SIG-M5 (cell line): Measurements from ENCODE around the gene COA1.
"Not testable (repeated sequence)": the region's sequence is repeated elsewhere in the genome, so short reads cannot be mapped to it uniquely, and the experiment has no call there.

Experiments used
- DNase-seq: peaks from one replicate; lab custom pipeline; 2025; lab: John Stamatoyannopoulos, UW

The COA1 gene

DNA sequence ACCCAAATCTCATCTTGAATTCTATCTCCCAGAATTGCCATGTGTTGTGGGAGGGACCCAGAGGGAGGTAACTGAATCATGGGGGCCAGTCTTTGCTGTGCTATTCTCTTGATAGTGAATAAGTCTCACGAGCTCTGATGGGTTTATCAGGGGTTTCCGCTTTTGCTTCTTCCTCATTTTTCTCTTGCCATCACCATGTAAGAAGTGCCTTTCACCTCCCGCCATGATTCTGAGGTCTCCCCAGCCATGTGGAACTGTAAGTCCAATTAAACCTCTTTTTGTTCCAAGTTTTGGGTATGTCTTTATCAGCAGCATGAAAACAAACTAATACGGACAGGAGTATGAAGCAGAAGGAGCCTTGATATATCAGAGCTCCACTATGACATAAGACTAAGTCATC is 41.5 kb downstream of the COA1 start:
- DNase-seq = not testable (repeated sequence)

DNA sequence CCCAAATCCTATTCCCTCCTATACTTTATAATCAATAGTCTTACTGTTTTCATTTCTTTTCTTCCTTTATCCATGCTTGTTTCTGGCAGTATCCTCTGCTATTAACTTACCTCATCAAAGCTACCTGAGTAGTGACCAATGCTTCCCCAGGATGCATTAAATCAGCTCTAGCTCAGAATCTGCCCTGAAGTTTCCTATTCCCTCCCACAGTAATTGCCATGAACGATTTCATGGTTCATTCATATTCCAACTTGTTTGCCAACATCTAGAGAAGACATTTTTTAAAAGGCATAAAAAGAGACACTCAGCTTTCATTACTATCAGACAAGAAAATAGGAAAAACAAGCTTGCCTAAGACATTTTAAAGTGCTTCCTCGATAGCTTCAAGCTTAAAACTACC is 42.3 kb downstream of the COA1 start:
- no peak for DNase-seq

DNA sequence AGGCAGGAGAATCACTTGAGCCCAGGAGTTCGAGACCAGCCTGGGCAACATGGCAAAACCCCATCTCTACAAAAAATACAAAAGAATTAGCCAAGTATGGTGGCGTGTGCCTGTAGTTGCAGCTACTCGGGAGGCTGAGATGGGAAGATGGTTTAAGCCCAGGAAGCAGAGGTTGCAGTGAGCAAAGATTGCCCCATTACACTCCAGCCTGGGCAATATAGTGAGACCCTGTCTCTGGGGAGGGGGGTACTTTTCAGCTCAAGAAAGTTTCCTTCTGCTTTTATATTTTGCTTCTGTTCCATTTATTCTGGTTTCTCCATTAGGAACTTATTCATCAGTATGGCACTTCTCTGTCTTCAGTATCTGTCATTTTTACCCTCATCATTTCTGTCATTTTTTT is 48.6 kb downstream of the COA1 start:
- DNase-seq = no peak

DNA sequence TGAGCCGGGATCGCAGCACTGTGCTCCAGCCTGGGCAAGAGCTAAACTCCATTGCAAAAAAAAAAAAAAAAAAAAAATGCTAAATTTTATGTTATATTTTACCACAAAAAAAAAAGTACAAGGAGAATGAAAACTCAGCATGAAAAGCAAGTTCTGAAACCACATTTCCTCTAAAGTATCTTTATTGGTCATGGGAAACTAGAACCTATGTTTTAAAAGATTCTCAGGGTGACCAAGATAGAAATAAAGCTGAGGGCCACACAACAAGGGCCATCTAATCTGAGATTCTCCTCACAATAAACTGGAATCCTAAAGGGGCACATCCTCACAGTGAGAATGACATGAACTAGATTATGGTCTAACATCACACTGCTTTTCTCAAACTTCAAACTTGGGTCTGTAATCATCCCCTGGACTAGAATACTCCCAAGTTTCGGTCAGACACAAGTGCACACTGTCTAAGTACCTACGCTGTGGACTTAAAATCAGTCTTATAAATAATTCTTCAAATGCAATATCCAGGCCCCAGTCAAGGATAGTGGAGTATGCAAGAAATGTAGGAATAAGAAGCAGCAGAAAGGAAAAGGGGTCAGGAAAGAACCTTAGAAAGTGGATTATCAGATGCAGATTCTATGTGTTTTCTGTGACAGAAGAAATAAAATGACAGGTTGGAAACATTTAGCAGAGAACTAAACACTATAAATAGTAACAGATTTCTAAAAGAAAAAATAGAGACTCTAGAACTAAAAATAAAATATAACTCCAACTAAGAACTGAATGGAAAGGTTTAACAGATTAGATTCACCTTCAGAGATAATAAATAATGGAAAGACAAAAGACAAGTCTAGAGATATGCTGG is 49.9 kb downstream of the COA1 start:
- DNase-seq = no peak

DNA sequence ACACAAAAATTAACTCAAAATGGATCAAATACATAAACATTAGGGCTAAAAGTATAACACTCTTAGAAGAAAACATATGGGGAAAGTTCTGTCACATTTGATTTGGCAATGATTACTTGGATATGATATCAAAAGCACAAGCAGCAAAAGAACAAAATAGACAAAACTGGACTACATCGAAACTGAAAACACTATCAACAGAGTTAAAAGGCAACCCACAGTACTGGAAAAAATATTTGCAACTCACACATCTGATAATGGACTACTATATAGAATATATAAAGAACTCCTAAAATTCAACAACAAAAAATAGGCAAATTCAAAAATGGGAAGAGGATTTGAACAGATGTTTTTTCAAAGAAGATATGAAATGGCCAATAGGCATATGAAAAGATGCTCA is 51.0 kb downstream of the COA1 start:
- no peak for DNase-seq

DNA sequence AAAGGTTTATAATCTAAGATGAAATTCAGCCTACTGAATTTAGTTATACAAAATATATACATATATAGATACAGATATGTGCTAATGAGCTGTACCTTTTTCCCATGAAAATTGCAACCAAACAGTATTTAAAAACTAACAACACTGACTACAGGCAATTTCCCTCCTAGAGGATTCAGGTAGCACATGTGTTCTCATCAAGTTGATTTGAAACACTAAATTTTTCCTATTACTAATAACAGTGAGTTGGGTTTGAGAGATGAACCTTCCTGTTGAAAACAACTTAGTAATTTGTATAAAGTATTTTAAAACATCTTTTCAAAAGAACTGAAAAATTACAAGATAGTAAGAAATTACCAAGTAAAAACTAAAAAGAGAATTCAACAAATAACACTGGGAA is 51.5 kb downstream of the COA1 start:
- DNase-seq = no peak

DNA sequence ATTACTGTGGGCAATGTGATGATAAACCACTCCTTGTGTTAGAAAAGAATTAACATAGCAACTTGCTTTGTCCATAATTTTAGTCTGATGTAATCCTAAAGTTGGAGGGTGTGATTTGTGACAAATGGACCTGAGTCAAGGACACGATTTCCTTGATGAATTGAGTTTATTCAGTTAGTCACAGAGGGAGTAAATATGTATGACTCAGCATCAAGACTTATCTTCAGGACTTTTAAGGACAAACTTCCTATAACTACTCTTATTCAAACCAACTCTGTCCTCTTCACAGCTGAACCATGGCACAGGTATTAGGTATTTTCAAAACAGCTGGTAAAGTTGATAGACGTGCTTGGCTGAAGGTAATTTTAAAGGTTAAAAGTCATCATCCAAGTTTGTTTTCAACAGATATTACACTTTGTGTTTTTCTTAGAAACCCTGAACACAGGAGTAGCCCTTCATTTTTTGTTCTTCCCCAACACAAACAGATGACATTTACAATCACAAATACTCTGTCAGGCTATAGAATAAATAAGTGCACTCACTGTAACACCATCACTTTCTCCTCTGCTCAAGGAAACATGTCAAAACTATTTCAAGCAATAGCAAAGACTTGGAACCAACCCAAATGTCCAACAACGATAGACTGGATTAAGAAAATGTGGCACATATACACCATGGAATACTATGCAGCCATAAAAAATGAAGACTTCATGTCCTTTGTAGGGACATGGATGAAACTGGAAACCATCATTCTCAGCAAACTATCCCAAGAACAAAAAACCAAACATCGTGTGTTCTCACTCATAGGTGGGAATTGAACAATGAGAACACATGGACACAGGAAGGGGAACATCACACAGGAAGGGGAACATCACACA is 54.5 kb downstream of the COA1 start:
- DNase-seq = no peak

DNA sequence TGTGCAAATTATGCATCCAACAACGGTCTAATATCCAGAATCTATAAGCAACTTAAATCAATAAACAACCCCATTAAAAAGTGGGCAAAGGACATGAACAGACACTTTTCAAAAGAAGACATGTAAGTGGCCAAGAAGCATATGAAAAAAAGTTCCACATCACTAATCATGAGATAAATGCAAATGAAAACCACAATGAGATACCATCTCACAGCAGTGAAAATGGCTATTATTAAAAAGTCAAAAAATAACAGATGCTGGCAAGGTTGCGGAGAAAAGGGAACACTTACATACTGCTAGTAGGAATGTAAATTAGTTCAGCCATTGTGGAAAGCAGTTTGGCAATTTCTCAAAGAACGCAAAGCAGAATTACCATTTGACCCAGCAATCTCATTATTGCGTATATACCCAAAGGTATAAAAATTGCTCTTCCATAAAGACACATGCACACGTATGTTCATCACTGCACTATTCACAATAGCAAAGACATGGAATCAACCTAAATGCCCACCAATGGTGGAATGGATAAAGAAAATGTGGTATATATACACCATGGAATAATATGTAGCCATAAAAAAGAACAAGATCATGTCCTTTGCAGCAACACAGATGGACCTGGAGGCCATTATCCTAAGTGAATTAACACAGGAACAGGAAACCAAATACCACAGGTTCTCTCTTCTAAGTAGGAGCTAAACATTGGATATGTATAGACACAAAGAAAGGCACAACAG is 55.9 kb downstream of the COA1 start:
- not testable (repeated sequence) for DNase-seq

DNA sequence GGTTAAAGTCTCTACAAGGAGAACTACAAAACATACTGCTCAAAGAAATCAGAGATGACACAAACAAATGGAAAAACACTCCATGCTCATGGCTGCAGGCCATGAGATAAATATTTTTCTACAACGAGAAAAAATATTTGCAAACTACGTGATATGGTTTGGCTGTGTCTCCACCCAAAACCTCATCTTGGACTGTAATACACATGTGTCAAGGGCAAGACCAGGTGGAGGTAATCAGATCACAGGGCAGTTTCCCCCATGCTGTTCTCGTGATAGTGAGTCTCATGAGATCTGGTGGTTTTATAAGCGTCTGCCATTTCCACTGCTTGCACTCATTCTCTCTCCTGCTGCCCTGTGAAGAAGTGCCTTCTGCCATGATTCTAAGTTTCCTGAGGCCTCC is 57.8 kb downstream of the COA1 start:
- no peak for DNase-seq

DNA sequence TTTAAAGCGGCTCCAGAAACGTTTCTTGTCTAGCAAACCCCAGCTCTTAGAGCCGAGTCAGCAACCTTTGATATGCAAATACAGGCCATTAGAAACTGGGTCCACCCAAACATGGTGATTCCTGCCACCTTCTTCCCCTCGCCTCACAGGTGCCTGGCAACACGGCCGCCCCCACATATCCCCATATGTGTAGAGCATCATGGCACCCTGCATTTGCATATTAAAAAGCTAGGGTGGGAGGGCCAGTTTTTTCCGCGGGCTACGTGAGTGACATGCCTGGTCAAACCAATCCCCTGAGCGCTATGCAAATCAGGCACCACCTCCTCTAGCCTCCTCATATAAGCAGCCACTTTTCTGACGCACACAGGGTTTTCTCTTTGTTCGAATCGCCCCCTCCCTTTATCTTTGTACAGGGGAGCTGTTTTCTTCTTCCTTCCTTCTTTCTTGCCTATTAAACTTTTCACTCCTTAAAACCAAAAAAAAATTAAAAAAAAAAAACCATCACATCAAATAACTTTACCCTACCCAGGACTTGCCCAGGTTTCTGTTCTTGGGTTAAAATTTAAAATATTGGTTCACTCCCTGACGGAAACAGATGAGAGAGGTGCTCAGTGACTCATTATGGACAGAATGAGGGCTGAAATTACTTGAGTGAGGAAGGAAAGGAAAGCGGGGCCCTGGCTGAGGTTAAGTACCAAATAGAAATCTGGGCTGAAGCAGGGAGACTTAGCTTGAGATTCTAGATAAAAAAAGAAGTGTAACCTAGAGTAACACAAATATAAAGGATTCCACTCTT is 59.8 kb downstream of the COA1 start:
- DNase-seq = no peak

DNA sequence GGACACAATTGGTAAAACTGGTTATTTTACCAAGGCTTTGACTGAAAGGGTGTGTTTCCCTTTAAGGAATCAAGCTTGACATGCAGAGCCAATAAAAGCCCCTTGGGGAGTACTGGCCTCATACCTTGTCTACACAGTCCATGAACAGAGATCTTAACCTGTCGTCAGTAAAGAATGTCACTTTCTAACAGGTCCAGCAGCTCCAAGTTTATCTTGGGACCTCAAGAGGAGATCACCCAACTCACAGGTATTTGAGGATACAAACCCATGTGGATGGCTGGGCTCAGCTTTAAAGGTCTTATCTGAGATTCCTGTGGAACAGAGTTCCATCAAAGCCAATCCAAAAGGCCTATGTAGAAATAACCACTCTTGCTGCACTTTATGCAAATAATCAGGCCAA is 61.3 kb downstream of the COA1 start:
- no peak for DNase-seq

DNA sequence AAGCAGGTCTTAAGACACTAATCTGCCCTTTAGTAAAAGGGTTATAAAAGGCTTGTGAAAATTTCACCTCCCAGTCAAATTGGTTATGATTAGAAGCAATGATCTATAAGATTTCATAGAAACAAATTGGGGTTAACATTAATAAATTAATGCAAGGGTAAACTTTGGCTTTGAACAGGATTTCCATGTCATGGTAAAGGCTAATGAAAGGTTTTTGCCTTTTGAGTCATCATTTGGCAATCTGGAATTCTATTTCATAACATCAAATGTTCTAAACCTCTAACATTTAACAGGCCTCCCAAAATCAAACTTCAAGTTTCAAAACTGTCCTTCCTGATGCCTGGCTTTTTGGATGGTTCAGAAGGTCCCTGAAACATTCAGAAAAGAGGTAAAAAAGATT is 62.4 kb downstream of the COA1 start:
- no peak for DNase-seq

DNA sequence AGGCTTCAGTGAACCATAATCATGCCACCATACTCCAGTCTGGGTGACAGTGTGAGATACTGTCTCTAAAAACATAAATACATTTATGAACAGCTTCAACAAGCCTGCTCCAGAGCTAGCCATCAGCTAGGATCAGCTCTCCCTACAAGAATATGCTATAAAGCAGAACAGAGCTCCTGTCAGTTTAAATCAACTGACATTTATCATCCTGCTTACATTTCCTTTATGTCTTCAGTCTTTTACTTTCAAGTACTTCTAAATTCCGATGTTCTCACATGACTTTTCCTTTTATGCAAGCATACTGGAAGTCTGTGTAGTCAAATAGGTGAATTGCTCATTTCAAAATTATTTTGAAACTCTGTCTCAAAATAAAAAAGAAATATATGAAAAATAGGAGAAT is 64.6 kb downstream of the COA1 start:
- DNase-seq = no peak

DNA sequence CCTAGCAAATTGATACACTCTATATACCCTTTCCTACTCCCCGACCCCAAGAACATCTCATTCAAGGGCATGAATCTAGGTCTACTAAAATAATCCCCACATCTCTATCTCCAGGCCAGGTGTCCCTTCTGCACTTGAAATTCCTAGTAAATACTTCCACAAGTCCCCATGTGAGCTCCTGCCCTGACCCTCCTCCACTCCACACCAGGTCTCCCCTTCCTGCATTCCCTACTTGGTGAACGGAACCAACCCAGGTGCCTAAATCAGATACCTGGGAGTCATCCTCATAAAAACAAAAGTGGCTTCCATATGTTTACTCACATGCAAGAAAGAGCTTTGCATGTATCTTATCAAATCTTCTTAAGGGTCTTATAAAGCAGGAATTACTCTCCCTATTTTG is 69.2 kb downstream of the COA1 start:
- no peak for DNase-seq

DNA sequence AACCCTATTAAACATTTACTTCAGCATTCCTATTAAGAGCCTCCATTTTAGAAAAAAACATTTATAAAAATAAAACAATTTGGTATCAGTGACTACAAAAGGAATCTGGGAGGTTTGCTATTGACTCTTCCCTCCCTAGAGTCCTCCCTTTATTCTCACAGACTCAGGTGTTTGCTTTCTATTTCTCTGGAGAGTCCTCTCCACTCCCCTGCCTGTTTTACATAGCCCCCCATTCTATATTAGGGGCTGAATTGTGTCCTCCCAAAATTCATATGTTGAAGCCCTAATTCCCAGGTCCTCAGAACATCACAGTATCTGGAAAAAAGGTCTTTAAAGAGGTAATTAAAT is 69.8 kb downstream of the COA1 start:
- no peak for DNase-seq

DNA sequence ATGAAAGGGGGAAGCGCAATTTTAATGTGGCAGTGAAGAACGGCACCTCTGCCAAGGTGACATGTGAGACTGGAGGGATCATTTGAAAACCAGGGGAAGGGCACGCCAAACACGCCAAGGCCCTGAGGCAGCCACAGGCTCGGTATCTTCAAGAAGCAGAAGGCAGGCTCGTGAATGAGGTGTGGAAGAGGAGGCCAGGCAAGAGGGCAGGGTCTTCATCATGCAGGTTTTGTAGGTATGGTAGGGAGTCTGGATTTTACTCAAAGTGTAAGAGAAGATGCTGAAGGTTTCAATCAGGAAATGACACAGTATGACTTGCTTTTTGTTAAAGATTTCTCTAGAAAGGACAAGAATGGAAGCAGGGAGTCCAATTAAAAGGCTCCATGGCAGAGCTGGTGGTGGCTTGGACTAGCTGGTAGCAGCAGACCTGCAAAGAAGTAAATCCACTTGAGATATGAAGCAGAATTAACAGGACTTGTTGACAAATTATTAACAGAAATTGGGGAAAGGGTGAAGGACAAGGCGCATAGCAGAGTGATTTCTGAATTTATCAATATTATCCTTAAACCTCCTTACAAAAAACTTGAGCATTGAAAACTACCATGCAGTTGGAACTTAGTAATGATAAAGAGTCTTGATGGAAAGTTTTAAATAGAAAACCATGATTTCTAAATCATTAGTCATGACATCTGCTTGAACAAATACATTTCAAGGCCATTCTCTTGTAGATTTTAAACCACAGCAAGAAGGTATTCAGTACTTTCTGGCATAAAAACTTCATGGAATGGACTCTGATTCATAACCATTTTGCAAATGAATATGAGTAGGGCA is 70.4 kb downstream of the COA1 start:
- DNase-seq = no peak

DNA sequence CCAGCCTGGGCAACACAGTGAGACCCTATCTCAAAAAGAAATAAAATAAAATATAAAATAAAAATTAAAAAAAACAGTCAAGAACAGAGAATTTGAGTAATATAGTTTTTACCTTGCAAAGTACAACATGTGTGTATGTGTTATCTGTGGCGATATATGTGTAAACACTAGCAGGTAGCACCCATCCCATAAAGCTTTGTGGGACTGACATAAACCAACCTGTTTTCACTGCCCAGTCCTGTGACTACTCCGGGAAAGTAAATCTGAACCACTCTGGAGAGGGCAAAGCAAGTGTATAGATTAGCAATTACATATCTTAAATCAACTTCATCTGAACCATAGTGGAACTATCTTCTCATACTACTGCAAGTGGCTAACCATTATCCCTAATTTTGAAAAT is 72.3 kb downstream of the COA1 start:
- DNase-seq = no peak

DNA sequence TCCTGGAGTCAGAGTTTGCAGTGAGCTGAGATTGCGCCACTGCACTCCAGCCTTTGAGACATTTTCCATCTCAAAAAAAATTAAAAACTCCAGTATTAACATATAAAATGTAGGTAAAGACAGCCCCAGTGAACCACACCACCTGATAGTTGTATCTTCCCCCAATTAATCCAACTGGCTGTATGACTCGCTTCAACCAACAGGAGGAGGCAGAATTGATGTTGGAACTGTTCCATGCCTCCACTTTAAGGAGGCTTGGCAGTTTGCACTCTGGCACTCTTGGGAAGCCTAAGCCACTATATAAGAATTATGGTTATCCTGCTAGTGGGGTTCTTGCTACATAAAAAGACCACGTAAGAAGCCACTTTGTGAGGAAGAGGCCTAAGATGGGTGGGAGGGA is 73.7 kb downstream of the COA1 start:
- DNase-seq = no peak

DNA sequence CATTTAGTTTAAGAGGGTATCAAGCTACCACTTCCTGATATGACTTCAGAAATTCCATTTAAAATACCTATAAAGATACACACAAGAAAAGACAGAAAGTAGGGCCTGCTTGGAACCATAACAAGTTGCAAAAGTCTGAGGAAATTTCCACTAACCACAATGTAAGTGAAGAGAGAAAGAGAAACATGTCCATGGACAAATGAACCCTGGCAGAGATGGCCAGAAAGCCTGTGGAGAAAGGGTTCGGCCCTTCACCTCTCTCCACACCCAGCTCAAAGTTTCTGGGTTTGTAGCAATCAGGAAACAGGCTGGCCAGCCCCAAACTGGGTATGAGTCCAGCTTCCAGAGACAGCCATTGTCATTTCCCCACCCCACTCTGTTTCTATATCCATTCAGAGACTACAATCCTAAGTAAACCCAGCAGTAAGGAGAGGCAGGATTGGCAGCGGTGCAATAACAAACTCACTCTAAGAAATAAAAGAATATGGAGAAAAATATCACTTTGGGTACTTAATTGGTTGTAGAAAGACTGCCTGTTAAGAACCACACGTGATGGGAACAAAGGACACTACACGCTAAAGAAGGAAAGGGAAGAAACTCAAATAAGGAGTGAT is 75.3 kb downstream of the COA1 start:
- DNase-seq = no peak

DNA sequence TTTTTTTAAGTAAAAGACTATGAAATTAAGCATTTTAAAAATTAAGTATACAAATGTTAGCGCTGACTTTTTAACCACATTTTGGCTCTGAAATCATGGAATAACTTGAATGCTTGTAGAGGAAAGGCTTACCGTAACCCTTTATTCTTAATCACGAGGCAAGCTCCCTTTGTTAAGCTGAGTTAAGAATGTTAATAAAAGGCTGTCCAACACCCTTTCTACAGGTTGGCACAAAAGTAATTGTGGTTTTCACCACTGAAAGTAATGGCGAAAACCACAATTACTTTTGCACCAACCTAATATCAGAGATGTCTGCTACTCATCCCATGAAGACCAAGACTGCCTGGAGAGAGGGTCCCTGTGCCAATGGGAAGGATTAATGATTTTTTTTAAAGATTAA is 75.9 kb downstream of the COA1 start:
- DNase-seq = no peak

DNA sequence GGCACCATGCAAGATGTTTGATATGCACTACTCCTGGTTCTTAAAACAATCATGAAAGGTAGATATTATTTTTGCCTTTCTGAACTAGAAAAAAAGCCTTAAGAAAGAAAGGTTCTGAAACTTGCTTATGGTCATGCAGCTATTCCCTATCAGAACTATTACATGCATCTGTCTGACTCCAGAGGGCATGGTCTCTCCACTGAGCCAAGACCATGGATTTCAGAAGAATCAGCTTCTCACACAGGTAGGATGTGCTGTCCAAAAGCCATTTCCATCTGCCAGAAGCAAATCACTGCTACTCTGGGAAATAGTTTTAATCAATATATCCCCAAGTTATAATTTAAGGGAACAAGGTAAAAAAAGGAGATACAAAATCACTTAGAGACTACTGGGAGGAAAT is 77.0 kb downstream of the COA1 start:
- no peak for DNase-seq
